NB4 (cell line): Measurements from ENCODE around the gene EEIG1.

Source experiments
- DNase-seq: peaks from one replicate; pipeline ENCODE4 v3.0.0; 2010; ENCODE audit warnings: low read depth
- H3K4me3 ChIP-seq: one replicate; pipeline ENCODE4 v1.5.1; 2011; ENCODE audit warnings: mild to moderate bottlenecking, low read depth, low read length, moderate library complexity
- MYC ChIP-seq: IDR thresholded peaks from 2 replicates; pipeline ENCODE4 v1.6.1; 2011; ENCODE audit warnings: low read depth, low read length
- POLR2A ChIP-seq: IDR thresholded peaks from 2 replicates; pipeline ENCODE4 v1.6.1; 2011; ENCODE audit warnings: mild to moderate bottlenecking; ENCODE audit not compliant: insufficient read length; ENCODE audit errors: extremely low read depth
- TF ChIP-seq, protein P1 (sequence below): IDR thresholded peaks from 2 replicates; pipeline ENCODE4 v1.6.1; 2011; ENCODE audit warnings: low read depth, low read length
- TF ChIP-seq, protein P2 (sequence below): IDR thresholded peaks from one replicate; pipeline ENCODE4 v1.5.1; 2012; ENCODE audit warnings: low read depth, low read length

Gene EEIG1

DNA sequence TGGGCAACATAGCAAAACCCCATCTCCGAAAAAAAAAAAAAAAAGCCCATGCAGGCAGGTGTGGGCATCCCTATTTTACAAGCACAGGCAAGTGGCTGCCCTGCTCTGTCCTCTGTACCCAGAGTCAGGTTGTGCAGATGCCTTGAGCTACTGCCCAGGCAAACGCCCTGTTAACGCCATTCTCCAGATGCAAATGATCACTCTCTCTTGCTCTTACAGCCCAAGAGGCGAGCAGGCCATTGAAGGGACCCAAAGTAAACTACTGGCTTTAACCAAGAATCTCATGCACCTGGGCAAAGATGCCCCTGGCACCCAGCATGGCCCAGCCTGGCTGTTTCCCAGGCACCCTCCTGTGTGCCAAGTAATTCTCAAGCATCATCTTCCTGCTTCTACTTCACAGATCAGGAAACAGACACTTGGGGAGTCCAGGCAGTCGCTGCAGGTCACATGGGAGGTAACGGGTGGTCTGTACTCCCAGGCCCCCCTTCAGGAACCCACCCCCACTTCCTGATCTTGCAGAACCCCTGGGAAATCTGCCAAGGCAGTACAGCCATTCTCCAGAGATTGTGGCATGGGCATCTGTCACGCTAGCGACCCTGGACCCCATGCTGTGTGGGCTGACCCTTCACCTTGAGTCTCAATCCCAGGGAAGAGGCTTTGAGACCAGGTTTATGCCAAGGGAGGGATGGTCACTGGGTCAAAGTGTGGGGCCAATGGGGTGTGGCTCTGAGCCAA lies 14.2 kb downstream of the EEIG1 start:
- no peak overlapping the region for H3K4me3 ChIP-seq
- TF ChIP-seq, protein P1, sequence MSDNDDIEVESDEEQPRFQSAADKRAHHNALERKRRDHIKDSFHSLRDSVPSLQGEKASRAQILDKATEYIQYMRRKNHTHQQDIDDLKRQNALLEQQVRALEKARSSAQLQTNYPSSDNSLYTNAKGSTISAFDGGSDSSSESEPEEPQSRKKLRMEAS: no peak
- TF ChIP-seq, protein P2, sequence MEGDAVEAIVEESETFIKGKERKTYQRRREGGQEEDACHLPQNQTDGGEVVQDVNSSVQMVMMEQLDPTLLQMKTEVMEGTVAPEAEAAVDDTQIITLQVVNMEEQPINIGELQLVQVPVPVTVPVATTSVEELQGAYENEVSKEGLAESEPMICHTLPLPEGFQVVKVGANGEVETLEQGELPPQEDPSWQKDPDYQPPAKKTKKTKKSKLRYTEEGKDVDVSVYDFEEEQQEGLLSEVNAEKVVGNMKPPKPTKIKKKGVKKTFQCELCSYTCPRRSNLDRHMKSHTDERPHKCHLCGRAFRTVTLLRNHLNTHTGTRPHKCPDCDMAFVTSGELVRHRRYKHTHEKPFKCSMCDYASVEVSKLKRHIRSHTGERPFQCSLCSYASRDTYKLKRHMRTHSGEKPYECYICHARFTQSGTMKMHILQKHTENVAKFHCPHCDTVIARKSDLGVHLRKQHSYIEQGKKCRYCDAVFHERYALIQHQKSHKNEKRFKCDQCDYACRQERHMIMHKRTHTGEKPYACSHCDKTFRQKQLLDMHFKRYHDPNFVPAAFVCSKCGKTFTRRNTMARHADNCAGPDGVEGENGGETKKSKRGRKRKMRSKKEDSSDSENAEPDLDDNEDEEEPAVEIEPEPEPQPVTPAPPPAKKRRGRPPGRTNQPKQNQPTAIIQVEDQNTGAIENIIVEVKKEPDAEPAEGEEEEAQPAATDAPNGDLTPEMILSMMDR: no peak
- no peak for TF ChIP-seq POLR2A
- TF ChIP-seq MYC: no peak
- no peak for DNase-seq

DNA sequence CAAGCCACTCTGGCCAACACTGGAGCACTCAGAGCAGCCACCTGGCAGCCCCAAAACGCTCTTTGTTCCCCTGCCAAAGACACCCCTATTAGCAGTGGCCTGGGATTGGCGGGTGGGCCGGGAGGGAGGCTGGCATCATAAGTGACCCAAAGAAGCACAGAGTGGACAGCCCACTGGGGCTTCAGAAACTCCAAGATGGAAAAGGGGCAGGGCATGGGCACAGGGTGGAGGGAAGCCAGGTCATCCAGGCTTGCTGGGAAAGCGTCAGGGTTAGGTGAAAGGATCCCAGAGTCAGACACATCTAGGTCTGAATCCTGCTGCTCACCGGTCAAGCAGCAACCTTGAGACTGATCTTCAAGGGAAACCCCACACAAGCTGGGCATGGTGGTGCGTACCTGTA lies 14.8 kb downstream of the EEIG1 start:
- TF ChIP-seq, protein P2: no peak
- TF ChIP-seq MYC: no peak
- TF ChIP-seq, protein P1: no peak
- TF ChIP-seq POLR2A: no peak
- no peak overlapping the region for H3K4me3 ChIP-seq
- DNase-seq: no peak

DNA sequence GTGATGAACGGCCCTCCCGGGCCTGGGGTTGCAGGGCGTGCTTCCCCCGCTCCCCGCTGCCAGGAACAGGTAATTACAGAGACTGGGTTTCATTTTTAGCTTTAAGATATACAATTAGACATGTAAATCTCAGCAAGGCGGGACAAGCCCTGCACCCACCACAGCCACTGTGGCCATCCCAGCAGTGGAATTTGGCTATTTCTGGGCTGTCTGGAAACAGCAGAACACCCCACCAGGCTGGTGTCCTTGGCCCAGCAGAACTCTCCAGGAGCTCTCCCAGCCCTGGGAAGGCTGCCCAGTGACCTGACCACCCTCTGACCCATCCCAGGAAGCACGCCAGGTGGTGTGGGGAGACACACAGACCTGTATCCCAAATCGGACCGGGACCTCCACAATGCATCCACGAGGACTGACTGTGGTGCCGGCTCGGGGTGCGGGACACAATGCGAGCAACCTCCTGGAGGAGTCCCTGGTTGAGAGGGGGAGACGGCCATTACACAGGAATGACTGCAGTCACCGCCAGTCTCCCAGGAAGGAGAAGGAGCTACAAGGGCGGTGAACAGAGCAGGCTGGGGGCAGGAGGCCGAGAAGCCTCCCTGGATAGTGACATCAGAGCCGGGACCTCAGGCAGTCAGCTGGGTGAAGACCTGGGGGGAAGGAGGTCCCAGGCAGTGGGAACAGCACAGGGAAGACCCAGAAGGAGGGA lies 17.3 kb downstream of the EEIG1 start:
- TF ChIP-seq, protein P2: no peak
- DNase-seq: no peak
- no peak overlapping the region for H3K4me3 ChIP-seq

DNA sequence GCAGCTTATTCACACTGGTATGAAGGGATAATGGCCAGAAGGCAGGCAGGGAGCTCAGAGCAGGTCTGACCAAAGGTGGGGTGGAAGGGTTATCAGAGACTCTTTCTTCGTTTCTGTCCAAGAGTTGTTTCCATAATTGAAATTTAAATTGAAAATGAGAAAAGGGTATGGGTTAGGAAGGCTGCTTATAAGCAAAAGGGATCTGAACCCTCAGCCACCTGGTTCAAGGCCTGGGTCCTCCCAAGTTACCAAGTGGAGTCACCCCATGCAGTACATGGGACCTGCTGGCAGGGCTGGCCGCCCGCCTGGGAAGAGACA lies 17.8 kb downstream of the EEIG1 start:
- DNase-seq: no peak
- TF ChIP-seq POLR2A: no peak
- TF ChIP-seq, protein P1: no peak
- no peak for TF ChIP-seq MYC
- TF ChIP-seq, protein P2: no peak
- H3K4me3 ChIP-seq: no peak overlapping the region

DNA sequence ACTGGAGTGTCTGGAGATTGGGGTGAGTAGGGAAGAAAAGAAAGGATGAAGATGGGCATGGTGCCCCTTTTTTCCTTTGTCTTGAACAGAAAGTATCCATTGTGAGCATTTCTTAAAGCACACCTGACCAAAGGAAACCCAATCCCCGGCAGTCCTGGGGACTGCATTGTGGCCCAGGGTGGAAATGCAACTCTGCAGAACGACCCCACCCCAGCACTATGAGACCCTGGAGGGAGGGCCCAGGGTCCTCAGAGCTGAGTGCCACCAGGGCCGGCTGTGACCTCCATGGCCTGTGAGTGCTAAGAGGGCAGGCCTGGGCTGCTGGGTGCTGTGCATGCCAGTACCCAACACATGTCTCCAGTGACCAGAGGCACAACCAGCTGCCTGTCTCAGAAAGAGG lies 18.5 kb downstream of the EEIG1 start:
- no peak for DNase-seq
- TF ChIP-seq MYC (no peak), POLR2A (no peak)
- TF ChIP-seq, protein P2: no peak
- TF ChIP-seq, protein P1: no peak
- H3K4me3 ChIP-seq: no peak overlapping the region

DNA sequence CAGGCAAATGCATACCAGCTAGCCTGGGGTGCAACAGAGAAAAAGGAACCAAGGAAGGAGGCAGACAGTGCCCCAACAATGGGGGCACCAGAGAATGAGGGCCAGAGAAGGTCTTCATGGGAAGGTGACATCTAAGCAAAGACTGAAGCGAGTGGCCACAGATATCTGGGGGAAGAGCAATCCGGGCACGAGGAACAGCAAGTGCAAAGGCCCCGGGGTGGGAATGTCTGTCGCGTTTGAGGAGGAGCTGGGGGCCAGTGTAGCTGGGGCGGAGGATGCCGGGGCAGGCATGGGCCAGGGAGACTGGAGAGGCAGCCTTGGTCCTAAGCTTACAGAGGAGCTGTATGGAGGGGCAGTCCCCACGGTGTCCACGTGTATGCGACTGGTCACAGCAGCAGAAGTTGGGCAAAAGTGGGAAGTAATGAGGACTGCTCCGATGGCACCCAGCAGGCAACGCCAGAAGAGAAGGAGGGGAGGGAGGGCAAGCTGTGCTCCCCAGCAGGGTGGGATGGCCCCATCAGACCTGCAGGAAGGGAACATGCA lies 19.1 kb downstream of the EEIG1 start:
- TF ChIP-seq POLR2A (no peak), MYC (no peak)
- TF ChIP-seq, protein P2: no peak
- TF ChIP-seq, protein P1: no peak
- DNase-seq: no peak
- no peak overlapping the region for H3K4me3 ChIP-seq
